ENCODE measurements around the gene CD2BP2. TPM values are rescaled to one million over a fixed set of nuclear protein-coding genes. Genes with fewer than 3 reads are reported as not detected.
A peak's percentile ranks its signal among the peaks of the same experiment; 100 is the strongest.

CD2BP2 gene
- total and polyA plus RNA-seq, 2 donors (not counting 1 experiment from before 2014, with no cell fraction given) = 26.1 to 80.1 TPM

DNA sequence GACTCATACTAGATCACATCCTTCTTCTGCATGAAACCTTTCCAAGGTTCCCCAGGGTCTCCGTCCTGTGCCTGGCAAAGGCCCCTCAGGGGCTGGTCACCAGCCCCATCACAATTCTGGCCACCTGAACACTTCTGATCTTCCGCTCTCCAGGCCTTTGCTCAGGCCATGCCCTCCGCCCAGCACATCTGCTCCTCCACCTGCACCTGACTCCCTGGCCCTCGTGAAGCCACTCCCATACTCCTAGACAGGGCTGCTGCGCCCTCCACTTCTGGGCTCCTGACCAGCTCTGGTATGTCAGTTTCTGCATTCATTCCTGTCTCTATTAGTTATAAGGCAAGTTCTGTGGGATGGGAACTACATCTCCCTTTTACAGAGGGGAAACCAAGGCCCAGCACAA lies 17.6 kb upstream of the CD2BP2 start:
- H3K4me3 ChIP-seq (ENCODE audit: control extremely low read depth in 1 of 5, extremely low read depth in 1 of 5, insufficient read depth in 1 of 5, low read depth in 2 of 5, low read length in 4 of 5) = no peak overlapping the region
- H3K4me2 ChIP-seq (replicated peaks; ENCODE audit: low read depth, low read length, poor library complexity, severe bottlenecking) = no peak overlapping the region
- 94% methylated on average over 4 of the region's 5 CpGs for WGBS (ENCODE audit: insufficient coverage)
- peaks cover 21% of the 10 kb centered on the region for H4K20me1 ChIP-seq (ENCODE audit: control insufficient read depth, insufficient read depth, low read length, poor library complexity, severe bottlenecking)
- ATAC-seq (ENCODE audit: low read depth) (no peak), DNase-seq (peak; percentile 13)
- peaks cover 32% of the 10 kb centered on the region for H3K79me2 ChIP-seq (ENCODE audit: control insufficient read depth, insufficient read depth, low read length)
- H3K9ac ChIP-seq (ENCODE audit: low read length) = no peak overlapping the region
- peak overlapping the region; percentile 86 for H3K4me3 Mint-ChIP-seq
- H2AFZ ChIP-seq (ENCODE audit: insufficient read depth, low read depth, low read length, poor library complexity, severe bottlenecking) = no peak overlapping the region
- no peak overlapping the region for H3K27ac ChIP-seq (ENCODE audit: low read length in 2 of 2)
- H3K9me3 ChIP-seq (ENCODE audit: control extremely low read depth in 1 of 3, control insufficient read depth in 2 of 3, insufficient read depth in 1 of 3, low read length in 2 of 3) = peaks cover 0 to 2% (median 0%) of the 10 kb centered on the region in 3 donors
- peaks cover 23 to 42% of the 10 kb centered on the region in 2 donors for H3K4me1 ChIP-seq (ENCODE audit: control insufficient read depth in 2 of 2, insufficient read depth in 2 of 2, low read length in 2 of 2)
- no peaks in the 10 kb centered on the region for H3K27me3 ChIP-seq (replicated peaks in 1 of 4; ENCODE audit: control extremely low read depth in 1 of 4, control insufficient read depth in 3 of 4, insufficient read depth in 4 of 4, low read length in 3 of 4)
- no peaks in the 10 kb centered on the region for H3K9me3 Mint-ChIP-seq (ENCODE audit: insufficient read depth)
- no peaks in the 10 kb centered on the region for H3K27me3 Mint-ChIP-seq
- H3K4me1 Mint-ChIP-seq = peaks cover 43% of the 10 kb centered on the region
- ChIA-PET CTCF (interaction anchor here (4.0 kb wide), 1 partner anchor 36 kb away, joined by 37 read pairs; the partner anchor contains the start of gene ZNF771), POLR2A (no interaction called here)
- H3K27ac Mint-ChIP-seq = peak overlapping the region; percentile 56
- no peaks in the 10 kb centered on the region for H3K36me3 ChIP-seq (replicated peaks in 1 of 2; ENCODE audit: control extremely low read depth in 1 of 2, control insufficient read depth in 1 of 2, extremely low read depth in 1 of 2, insufficient read depth in 2 of 2, low read length in 1 of 2)
- intact Hi-C loops (cut with micrococcal nuclease) = loop anchor here (10.0 kb wide), 3 partner anchors 278 to 1448 kb away; partner anchors contain the start of genes ALDOA, RABEP2, TBX6 and YPEL3
- TF ChIP-seq, protein P1, sequence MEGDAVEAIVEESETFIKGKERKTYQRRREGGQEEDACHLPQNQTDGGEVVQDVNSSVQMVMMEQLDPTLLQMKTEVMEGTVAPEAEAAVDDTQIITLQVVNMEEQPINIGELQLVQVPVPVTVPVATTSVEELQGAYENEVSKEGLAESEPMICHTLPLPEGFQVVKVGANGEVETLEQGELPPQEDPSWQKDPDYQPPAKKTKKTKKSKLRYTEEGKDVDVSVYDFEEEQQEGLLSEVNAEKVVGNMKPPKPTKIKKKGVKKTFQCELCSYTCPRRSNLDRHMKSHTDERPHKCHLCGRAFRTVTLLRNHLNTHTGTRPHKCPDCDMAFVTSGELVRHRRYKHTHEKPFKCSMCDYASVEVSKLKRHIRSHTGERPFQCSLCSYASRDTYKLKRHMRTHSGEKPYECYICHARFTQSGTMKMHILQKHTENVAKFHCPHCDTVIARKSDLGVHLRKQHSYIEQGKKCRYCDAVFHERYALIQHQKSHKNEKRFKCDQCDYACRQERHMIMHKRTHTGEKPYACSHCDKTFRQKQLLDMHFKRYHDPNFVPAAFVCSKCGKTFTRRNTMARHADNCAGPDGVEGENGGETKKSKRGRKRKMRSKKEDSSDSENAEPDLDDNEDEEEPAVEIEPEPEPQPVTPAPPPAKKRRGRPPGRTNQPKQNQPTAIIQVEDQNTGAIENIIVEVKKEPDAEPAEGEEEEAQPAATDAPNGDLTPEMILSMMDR (IDR thresholded peaks at IDR 0.05) = no peak
- no peak for TF ChIP-seq EZH2 (IDR thresholded peaks at IDR 0.05; ENCODE audit: borderline replicate concordance, insufficient read depth, low read depth, low read length, poor library complexity, severe bottlenecking)

DNA sequence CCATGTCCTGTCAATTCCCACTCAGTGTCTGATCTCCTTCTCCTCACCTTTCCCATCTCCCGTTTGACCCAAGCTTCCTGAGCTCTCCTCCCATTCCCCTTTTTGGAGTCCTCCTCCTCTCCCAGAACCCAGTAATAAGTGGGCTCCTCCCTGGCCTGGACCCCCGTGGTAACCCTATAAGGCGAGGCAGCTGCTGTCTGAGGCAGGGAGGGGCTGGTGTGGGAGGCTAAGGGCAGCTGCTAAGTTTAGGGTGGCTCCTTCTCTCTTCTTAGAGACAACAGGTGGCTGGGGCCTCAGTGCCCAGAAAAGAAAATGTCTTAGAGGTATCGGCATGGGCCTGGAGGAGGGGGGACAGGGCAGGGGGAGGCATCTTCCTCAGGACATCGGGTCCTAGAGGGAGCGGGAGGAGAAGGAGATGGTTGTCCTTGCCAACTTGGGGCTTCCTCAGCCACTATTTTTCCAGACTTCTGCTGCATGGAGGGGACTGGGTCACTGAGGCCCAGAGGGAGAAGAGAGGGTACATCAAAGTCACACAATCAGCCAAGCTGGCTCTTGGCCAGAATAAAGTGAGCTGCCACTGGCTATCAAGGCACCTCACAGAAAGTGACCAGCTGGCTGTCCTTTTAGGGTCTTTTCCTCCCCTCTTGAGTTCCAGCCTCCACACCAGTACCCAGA lies 17.1 kb upstream of the CD2BP2 start:
- Mint-ChIP-seq H3K27ac (peak overlapping the region; percentile 90), H3K4me1 (peaks cover 43% of the 10 kb centered on the region), H3K4me3 (peak overlapping the region; percentile 86), H3K27me3 (no peaks in the 10 kb centered on the region), H3K9me3 (ENCODE audit: insufficient read depth) (no peaks in the 10 kb centered on the region)
- H3K36me3 ChIP-seq (replicated peaks in 1 of 2; ENCODE audit: control extremely low read depth in 1 of 2, control insufficient read depth in 1 of 2, extremely low read depth in 1 of 2, insufficient read depth in 2 of 2, low read length in 1 of 2) = no peaks in the 10 kb centered on the region
- H3K27ac ChIP-seq (ENCODE audit: low read length in 2 of 2) = no peak overlapping the region
- peaks cover 37% of the 10 kb centered on the region for H3K79me2 ChIP-seq (ENCODE audit: control insufficient read depth, insufficient read depth, low read length)
- H3K27me3 ChIP-seq (replicated peaks in 1 of 4; ENCODE audit: control extremely low read depth in 1 of 4, control insufficient read depth in 3 of 4, insufficient read depth in 4 of 4, low read length in 3 of 4) = no peaks in the 10 kb centered on the region
- no peak for TF ChIP-seq EZH2 (IDR thresholded peaks at IDR 0.05; ENCODE audit: borderline replicate concordance, insufficient read depth, low read depth, low read length, poor library complexity, severe bottlenecking)
- TF ChIP-seq, protein P1 (IDR thresholded peaks at IDR 0.05) = no peak
- H3K9ac ChIP-seq (ENCODE audit: low read length) = no peak overlapping the region
- no peak for ATAC-seq (ENCODE audit: low read depth)
- 77% methylated on average over 4 of the region's 6 CpGs for WGBS (ENCODE audit: insufficient coverage)
- CTCF ChIA-PET = interaction anchor here (0.9 to 4.0 kb wide), 3 partner anchors 10 to 36 kb away, joined by 3 to 37 read pairs (median 12); partner anchors contain the start of genes CD2BP2, SEPTIN1 and ZNF771
- H2AFZ ChIP-seq (ENCODE audit: insufficient read depth, low read depth, low read length, poor library complexity, severe bottlenecking) = no peak overlapping the region
- H3K9me3 ChIP-seq (ENCODE audit: control extremely low read depth in 1 of 3, control insufficient read depth in 2 of 3, insufficient read depth in 1 of 3, low read length in 2 of 3) = peaks cover 0 to 2% (median 0%) of the 10 kb centered on the region in 3 donors
- POLR2A ChIA-PET = interaction anchor here (1.9 to 2.2 kb wide), 4 partner anchors 11 to 287 kb away, joined by 5 to 13 read pairs (median 10); partner anchors contain the start of genes FBRS and SEPTIN1
- H4K20me1 ChIP-seq (ENCODE audit: control insufficient read depth, insufficient read depth, low read length, poor library complexity, severe bottlenecking) = peaks cover 26% of the 10 kb centered on the region
- peaks cover 26 to 42% of the 10 kb centered on the region in 2 donors for H3K4me1 ChIP-seq (ENCODE audit: control insufficient read depth in 2 of 2, insufficient read depth in 2 of 2, low read length in 2 of 2)
- H3K4me3 ChIP-seq (ENCODE audit: control extremely low read depth in 1 of 5, extremely low read depth in 1 of 5, insufficient read depth in 1 of 5, low read depth in 2 of 5, low read length in 4 of 5) = no peak overlapping the region
- no peak overlapping the region for H3K4me2 ChIP-seq (replicated peaks; ENCODE audit: low read depth, low read length, poor library complexity, severe bottlenecking)
- intact Hi-C loops (cut with micrococcal nuclease) = loop anchor here (10.0 kb wide), 3 partner anchors 277 to 1447 kb away; partner anchors contain the start of genes ALDOA, RABEP2, TBX6 and YPEL3
- peak; percentile 35 for DNase-seq

Data from B cell (primary cell).